HCT116 (cell line): Measurements from ENCODE around the gene NHSL1. TPM values are rescaled to one million over a fixed set of nuclear protein-coding genes. Genes with fewer than 3 reads are reported as not detected.

Experiments
- ATAC-seq: fragments of 200-7000 bp; cut with Tn5 transposase; 2 replicates; pipeline ENCODE4 v1.9.1; 2020; ENCODE audit warnings: mild to moderate bottlenecking, moderate library complexity
- Bru-seq: library from RNA; stranded (reverse); fragments of 400-500 nt; gene quantifications from one replicate; lab custom pipeline; 2021; lab: Mats Ljungman, UMichigan
- BruChase-seq, 2 experiments: library from RNA; stranded (reverse); fragments of 400-500 nt; gene quantifications; one replicate each; lab custom pipeline; 2021; lab: Mats Ljungman, UMichigan
- BruUV-seq: library from RNA; stranded (reverse); fragments of 400-500 nt; replicated peaks from 2 replicates; lab custom pipeline; 2021; lab: Mats Ljungman, UMichigan
- CTCF ChIA-PET: fragments of 300-600 bp; sonication (Branson Sonifier 250); formaldehyde crosslinking; loops from one replicate; lab custom pipeline; 2021; ENCODE audit warnings: antibody characterized with exemption; lab: Charles Lee
- POLR2A ChIA-PET: fragments of 300-600, 350-600 bp; sonication (Branson Sonifier 250); formaldehyde crosslinking; loops from one replicate; lab custom pipeline; 2021; ENCODE audit warnings: antibody characterized with exemption; lab: Charles Lee
- RAD21 ChIA-PET, 2 experiments: fragments of 300-600 bp; sonication (Branson Sonifier 250); formaldehyde crosslinking; loops; one replicate each; lab custom pipeline; 2023; ENCODE audit warnings: low total read pairs in 2 of 2; ENCODE audit not compliant: uncharacterized antibody in 2 of 2, unreplicated experiment in 2 of 2, low non-redundant PET in 1 of 2; lab: Charles Lee
- DNase-seq: peaks from one replicate; pipeline ENCODE4 v3.0.0-alpha.2; 2010; ENCODE audit warnings: low read depth, low spot score
- H2AFZ ChIP-seq: fragments of 200-600 bp; shearing (Covaris generic), sonication (generic); 2 replicates; pipeline ENCODE4 v1.6.1; 2017; ENCODE audit warnings: low read depth, mixed run types, mixed read lengths, antibody characterized with exemption, low read length; ENCODE audit not compliant: poor library complexity, severe bottlenecking
- H3K27ac ChIP-seq: 2 replicates; pipeline ENCODE4 v1.5.1; 2012; ENCODE audit warnings: low read depth, low read length
- H3K27me3 ChIP-seq: fragments of 200-600 bp; sonication (generic); 2 replicates; pipeline ENCODE4 v1.6.1; 2016; ENCODE audit warnings: mixed run types, low read length, mixed read lengths; ENCODE audit not compliant: insufficient read depth
- H3K36me3 ChIP-seq, 2 experiments: fragments of 200-500 bp in 1 of 2; fragments of 200-600 bp in 1 of 2; sonication (Bioruptor generic) in 1 of 2; sonication (generic) in 1 of 2; 2 replicates each; pipeline versions ENCODE4 v1.5.1 to v1.6.1; 2014 to 2016; ENCODE audit warnings: low read length in 2 of 2, inconsistent platforms in 1 of 2, mixed read lengths in 1 of 2, mixed run types in 1 of 2; ENCODE audit not compliant: insufficient read depth in 2 of 2, control insufficient read depth in 1 of 2
- H3K4me1 ChIP-seq, 2 experiments: fragments of 200-600 bp in 1 of 2; sonication (generic) in 1 of 2; 2 replicates each; pipeline versions ENCODE4 v1.5.1 to v1.6.1; 2012 to 2017; ENCODE audit warnings: low read length in 2 of 2, inconsistent platforms in 1 of 2, mild to moderate bottlenecking in 1 of 2, mixed read lengths in 1 of 2, mixed run types in 1 of 2, moderate library complexity in 1 of 2; ENCODE audit not compliant: insufficient read depth in 2 of 2, control insufficient read depth in 1 of 2
- H3K4me2 ChIP-seq: fragments of 200-600 bp; sonication (generic); 2 replicates; pipeline ENCODE4 v1.6.1; 2017; ENCODE audit warnings: mixed run types, low read length, mixed read lengths
- H3K4me3 ChIP-seq, 2 experiments: fragments of 200-600 bp in 1 of 2; sonication (generic) in 1 of 2; replicated peaks in 1 of 2; 2 replicates each; pipeline ENCODE4 v1.5.1; 2011 to 2016; ENCODE audit warnings: low read length in 2 of 2, control low read depth in 1 of 2, low read depth in 1 of 2, mild to moderate bottlenecking in 1 of 2, mixed read lengths in 1 of 2, mixed run types in 1 of 2
- H3K79me2 ChIP-seq: fragments of 200-600 bp; sonication (generic); 2 replicates; pipeline ENCODE4 v1.6.1; 2017; ENCODE audit warnings: mild to moderate bottlenecking, mixed run types, low read length, moderate library complexity, mixed read lengths; ENCODE audit not compliant: insufficient read depth
- H3K9ac ChIP-seq: fragments of 200-600 bp; sonication (generic); 2 replicates; pipeline ENCODE4 v1.6.1; 2016; ENCODE audit warnings: low read length, mixed read lengths
- H3K9me2 ChIP-seq: fragments of 200-600 bp; sonication (generic), shearing (Covaris generic); 2 replicates; pipeline ENCODE4 v1.6.1; 2017; ENCODE audit warnings: mixed run types, mild to moderate bottlenecking, moderate library complexity; ENCODE audit not compliant: insufficient read depth
- H3K9me3 ChIP-seq, 2 experiments: fragments of 200-500 bp in 1 of 2; fragments of 200-600 bp in 1 of 2; sonication (Bioruptor generic) in 1 of 2; sonication (generic) in 1 of 2; 2 replicates each; pipeline ENCODE4 v1.6.1; 2014 to 2017; ENCODE audit warnings: low read length in 2 of 2, mixed read lengths in 2 of 2, inconsistent platforms in 1 of 2, low read depth in 1 of 2, mild to moderate bottlenecking in 1 of 2, mixed run types in 1 of 2, moderate library complexity in 1 of 2; ENCODE audit not compliant: control insufficient read depth in 1 of 2, insufficient read depth in 1 of 2
- H4K20me1 ChIP-seq: fragments of 200-600 bp; sonication (generic), shearing (Covaris generic); 2 replicates; pipeline ENCODE4 v1.6.1; 2017; ENCODE audit warnings: mixed run types, mild to moderate bottlenecking, moderate library complexity; ENCODE audit not compliant: insufficient read depth
- CBX3 ChIP-seq: IDR thresholded peaks from 2 replicates; pipeline ENCODE4 v1.6.1; 2012; ENCODE audit warnings: low read depth
- JUND ChIP-seq: IDR thresholded peaks from 2 replicates; pipeline ENCODE4 v1.6.1; 2012
- POLR2A ChIP-seq: IDR thresholded peaks from 2 replicates; pipeline ENCODE4 v1.7.0; 2011; ENCODE audit warnings: borderline replicate concordance; ENCODE audit not compliant: insufficient read depth, insufficient read length; ENCODE audit errors: extremely low read depth
- RAD21 ChIP-seq: IDR thresholded peaks from 2 replicates; pipeline ENCODE4 v1.6.1; 2012; ENCODE audit warnings: low read depth, mild to moderate bottlenecking
- TCF7L2 ChIP-seq: IDR thresholded peaks from 2 replicates; pipeline ENCODE4 v1.7.0; 2011; ENCODE audit warnings: borderline replicate concordance, inconsistent platforms; ENCODE audit not compliant: insufficient read depth, insufficient read length; ENCODE audit errors: extremely low read depth
- YY1 ChIP-seq: IDR thresholded peaks from 2 replicates; pipeline ENCODE4 v1.6.1; 2011; ENCODE audit warnings: low read length, low read depth, moderate library complexity, mild to moderate bottlenecking; ENCODE audit not compliant: insufficient replicate concordance; ENCODE audit errors: extremely low read depth
- intact Hi-C: fragments of 100-400 bp; cut with micrococcal nuclease; formaldehyde crosslinking; loops from 2 replicates; pipeline ENCODE4 v1.10.0; 2022
- long read RNA-seq: library from polyadenylated mRNA; unstranded; transcript quantifications from one replicate; pipeline ENCODE4 v2.0.0, GENCODE V29; 2021; ENCODE audit not compliant: unreplicated experiment
- polyA plus RNA-seq: library from polyadenylated mRNA; unstranded; fragments of >200 nt; gene quantifications from 2 replicates; pipeline ENCODE4 v1.2.1, GENCODE V29; 2012; ENCODE audit warnings: missing spikeins
- total RNA-seq: library from RNA; stranded (reverse); gene quantifications from one replicate; pipeline ENCODE4 v1.2.1, GENCODE V29; 2021; ENCODE audit not compliant: unreplicated experiment
- TF ChIP-seq, protein P1 (sequence below): IDR thresholded peaks from 2 replicates; pipeline ENCODE4 v1.6.1; 2012

Gene NHSL1, protein sequence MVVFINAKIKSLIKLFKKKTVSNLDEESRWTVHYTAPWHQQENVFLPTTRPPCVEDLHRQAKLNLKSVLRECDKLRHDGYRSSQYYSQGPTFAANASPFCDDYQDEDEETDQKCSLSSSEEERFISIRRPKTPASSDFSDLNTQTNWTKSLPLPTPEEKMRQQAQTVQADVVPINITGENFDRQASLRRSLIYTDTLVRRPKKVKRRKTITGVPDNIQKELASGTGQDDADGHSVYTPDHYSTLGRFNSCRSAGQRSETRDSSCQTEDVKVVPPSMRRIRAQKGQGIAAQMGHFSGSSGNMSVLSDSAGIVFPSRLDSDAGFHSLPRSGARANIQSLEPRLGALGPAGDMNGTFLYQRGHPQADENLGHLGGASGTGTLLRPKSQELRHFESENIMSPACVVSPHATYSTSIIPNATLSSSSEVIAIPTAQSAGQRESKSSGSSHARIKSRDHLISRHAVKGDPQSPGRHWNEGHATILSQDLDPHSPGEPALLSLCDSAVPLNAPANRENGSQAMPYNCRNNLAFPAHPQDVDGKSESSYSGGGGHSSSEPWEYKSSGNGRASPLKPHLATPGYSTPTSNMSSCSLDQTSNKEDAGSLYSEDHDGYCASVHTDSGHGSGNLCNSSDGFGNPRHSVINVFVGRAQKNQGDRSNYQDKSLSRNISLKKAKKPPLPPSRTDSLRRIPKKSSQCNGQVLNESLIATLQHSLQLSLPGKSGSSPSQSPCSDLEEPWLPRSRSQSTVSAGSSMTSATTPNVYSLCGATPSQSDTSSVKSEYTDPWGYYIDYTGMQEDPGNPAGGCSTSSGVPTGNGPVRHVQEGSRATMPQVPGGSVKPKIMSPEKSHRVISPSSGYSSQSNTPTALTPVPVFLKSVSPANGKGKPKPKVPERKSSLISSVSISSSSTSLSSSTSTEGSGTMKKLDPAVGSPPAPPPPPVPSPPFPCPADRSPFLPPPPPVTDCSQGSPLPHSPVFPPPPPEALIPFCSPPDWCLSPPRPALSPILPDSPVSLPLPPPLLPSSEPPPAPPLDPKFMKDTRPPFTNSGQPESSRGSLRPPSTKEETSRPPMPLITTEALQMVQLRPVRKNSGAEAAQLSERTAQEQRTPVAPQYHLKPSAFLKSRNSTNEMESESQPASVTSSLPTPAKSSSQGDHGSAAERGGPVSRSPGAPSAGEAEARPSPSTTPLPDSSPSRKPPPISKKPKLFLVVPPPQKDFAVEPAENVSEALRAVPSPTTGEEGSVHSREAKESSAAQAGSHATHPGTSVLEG (N-terminal part only)
- total RNA-seq, result 15.4 TPM
- polyA plus RNA-seq, result 9.3 and 9.7 TPM in 2 replicates
- percentile 75 among the genes with signal in this experiment for Bru-seq, nascent RNA
- percentile 60 among the genes with signal in this experiment for BruChase-seq, experiment 1, labeled RNA remaining after a 6-hour chase
- percentile 70 among the genes with signal in this experiment for BruChase-seq, experiment 2, labeled RNA remaining after a 2-hour chase
- long read RNA-seq, partial matches to known transcripts, result 17 of 22 reads
- long read RNA-seq, other reads (novel, unspliced or antisense), result 5 of 22 reads

- TF ChIP-seq, protein P1, sequence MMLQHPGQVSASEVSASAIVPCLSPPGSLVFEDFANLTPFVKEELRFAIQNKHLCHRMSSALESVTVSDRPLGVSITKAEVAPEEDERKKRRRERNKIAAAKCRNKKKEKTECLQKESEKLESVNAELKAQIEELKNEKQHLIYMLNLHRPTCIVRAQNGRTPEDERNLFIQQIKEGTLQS, result no peak
- no peak for TF ChIP-seq YY1
- no peak for TF ChIP-seq TCF7L2
- no peak for TF ChIP-seq CBX3
- no peak for TF ChIP-seq RAD21
- TF ChIP-seq POLR2A, result no peak
- TF ChIP-seq JUND, result no peak
- no peak for ATAC-seq
- no peaks in the 10 kb centered on the region for H3K9me2 ChIP-seq
- no peak within 1 kb of the TSS for H3K4me2 ChIP-seq
- H3K4me3 ChIP-seq, result no peak within 1 kb of the TSS
- H3K9me3 ChIP-seq, result no peaks in the 10 kb centered on the region
- DNase-seq, result no peak
- no peaks in the 10 kb centered on the region for H3K27me3 ChIP-seq
- H4K20me1 ChIP-seq, result no peaks in the 10 kb centered on the region
- ChIA-PET POLR2A (no interaction called here), CTCF (interaction anchor here (1.5 to 1.7 kb wide), 2 partner anchors 9 to 18 kb away, joined by 4 to 5 read pairs; no protein-coding TSS in a partner anchor), RAD21 (no interaction called here)
- intact Hi-C loops, result no loop called here
- no TSS peak for BruUV-seq
- H3K4me1 ChIP-seq, result peaks cover 4% of the 10 kb centered on the region in 2 experiments; a peak in 2 of 4 replicates
- no peak within 1 kb of the TSS for H3K27ac ChIP-seq
- H3K9ac ChIP-seq, result no peak within 1 kb of the TSS
- H2AFZ ChIP-seq, result no peak within 1 kb of the TSS
- no peaks in the 10 kb centered on the region; a peak in 1 of 4 replicates for H3K36me3 ChIP-seq
- H3K79me2 ChIP-seq, result no peaks in the 10 kb centered on the region
These were observed at the start of gene NHSL1 for GRCh38 chr6:138499303-138500018. Gene NHSL1 (minus strand): TSS chr6:138499494. CDS start chr6:138499290, 204 bp downstream.
